Astrocyte of the spinal cord (primary cell): ENCODE data around the gene PIEZO1.

Source experiments
- DNase-seq: peaks from one replicate; pipeline ENCODE4 v3.0.0; 2011; ENCODE audit warnings: low read depth, low spot score
- H3K4me3 ChIP-seq: 2 replicates; pipeline ENCODE4 v1.5.1; 2011; ENCODE audit warnings: low read depth, mild to moderate bottlenecking, low read length, moderate library complexity
- in situ Hi-C: cut with HindIII; loops from 2 replicates; pipeline ENCODE4 v1.10.0; 2017; ENCODE audit warnings: low sequenced_read_pairs
- TF ChIP-seq, protein P1 (sequence below): IDR thresholded peaks from 2 replicates; pipeline ENCODE4 v1.5.1; 2012; ENCODE audit warnings: low read depth, mild to moderate bottlenecking, low read length, inconsistent platforms

Gene PIEZO1

DNA sequence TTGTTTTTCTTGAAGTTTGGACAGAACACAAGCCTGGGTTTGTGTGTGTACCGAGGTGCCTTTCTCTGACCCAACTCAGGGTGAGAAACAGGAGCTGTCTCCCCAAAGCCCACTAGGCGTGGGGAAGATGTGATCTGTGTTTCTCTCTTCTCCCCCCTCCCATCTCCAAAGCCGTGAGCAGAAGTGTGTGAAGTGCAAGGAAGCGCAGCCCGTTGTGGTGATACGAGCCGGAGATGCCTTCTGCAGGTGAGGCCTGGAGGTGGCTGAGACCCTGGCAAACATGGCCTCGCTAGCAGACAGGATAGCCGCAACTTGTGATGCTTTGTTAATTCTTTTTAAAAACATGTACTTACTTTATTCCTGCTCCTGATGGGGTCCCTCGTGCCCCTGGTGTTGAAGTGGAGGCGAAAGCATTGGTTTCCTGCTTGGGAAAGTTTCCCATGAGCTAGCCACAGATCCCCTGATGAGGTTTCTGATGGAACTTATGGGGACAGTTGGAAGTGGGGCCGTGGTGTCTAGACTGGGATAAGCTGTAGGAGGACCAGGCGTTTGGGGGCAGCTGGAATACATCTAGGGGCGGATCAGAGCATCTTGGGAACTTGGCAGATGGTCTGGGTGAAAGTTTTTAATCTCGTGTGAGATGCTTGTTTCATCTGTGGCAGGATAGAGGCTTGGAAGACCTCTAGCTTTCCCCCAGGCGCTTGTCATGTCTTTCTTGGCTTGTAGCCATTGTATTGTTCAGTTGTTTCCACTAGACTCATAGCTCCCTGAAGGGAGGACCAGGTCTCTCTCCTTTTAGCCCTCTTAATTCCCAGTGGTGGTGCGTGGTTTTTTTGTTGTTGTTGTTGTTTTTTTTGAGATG, 77.8 kb downstream of the PIEZO1 start:
- DNase-seq = no peak
- TF ChIP-seq, protein P1, sequence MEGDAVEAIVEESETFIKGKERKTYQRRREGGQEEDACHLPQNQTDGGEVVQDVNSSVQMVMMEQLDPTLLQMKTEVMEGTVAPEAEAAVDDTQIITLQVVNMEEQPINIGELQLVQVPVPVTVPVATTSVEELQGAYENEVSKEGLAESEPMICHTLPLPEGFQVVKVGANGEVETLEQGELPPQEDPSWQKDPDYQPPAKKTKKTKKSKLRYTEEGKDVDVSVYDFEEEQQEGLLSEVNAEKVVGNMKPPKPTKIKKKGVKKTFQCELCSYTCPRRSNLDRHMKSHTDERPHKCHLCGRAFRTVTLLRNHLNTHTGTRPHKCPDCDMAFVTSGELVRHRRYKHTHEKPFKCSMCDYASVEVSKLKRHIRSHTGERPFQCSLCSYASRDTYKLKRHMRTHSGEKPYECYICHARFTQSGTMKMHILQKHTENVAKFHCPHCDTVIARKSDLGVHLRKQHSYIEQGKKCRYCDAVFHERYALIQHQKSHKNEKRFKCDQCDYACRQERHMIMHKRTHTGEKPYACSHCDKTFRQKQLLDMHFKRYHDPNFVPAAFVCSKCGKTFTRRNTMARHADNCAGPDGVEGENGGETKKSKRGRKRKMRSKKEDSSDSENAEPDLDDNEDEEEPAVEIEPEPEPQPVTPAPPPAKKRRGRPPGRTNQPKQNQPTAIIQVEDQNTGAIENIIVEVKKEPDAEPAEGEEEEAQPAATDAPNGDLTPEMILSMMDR = no peak
- peak overlapping the region; percentile 96 for H3K4me3 ChIP-seq
- in situ Hi-C loops = no loop called here

DNA sequence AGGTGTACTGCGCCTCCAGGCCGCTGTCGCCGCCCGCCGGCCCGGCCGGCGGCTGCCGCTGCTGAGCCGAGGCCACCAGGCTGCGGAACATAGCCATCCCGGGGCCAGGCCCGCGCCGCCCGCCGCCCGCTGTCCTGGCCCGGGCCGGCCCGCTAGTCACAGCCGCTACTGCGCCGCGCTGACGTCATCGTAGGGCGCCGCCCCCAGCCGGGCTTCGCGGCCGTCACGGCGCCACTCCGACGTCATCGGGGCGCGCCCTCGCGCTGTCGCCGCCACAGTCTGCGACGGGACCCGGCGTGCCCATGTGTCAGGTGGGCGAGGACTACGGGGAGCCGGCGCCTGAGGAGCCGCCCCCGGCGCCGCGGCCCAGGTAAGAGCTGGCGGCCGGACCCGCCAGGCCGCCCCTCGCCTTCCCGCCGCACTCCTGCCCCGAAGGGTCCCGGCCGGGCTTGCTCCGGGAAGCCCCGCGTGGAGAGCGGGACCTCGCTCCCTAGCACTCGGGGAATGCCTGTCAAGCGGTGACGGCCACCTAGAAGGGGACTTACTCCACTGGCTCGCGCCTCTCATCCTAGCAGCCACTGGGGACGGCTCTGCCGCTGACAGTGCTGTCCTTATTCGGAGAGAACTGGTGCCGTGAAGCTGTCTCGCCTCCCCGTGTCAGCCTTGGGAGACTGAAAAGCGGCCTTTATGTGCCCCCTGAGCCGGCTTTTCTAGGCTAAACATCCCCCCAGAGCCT, 78.6 kb downstream of the PIEZO1 start, which contains the start of the genes CTU2 and RNF166:
Gene CTU2, plus strand, starts transcription at position 275 of the 736 bp plus-strand sequence. Its CDS starts 28 bp downstream, at position 303.
Gene RNF166, minus strand, starts transcription at position 180 of the 736 bp plus-strand sequence. Its CDS starts 83 bp downstream, at position 97.
- DNase-seq = peak; percentile 78
- peak within 1 kb of the TSS; percentile 96 for H3K4me3 ChIP-seq
- TF ChIP-seq, protein P1 = no peak
- in situ Hi-C loops = no loop called here

DNA sequence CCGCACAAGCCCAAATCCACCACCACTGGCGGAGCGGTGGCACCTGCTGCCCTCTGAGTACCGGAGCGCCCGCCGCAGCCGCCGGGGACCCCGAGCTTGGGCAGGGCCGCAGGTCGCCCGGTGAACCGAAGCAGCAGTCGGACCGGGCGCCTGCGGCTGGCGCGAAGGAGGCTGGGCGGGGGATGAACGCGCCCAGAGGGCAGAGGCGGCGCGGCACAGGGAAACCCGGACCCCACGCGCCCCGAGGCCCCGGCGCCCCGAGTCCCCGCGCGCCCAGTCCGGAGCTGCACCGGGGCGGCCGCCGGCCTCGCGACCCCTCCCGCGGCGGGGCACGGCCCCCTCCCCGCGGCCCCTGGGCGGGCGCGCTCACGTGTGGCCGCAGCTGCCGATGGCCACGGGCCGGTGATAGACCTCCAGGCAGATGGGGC, 79.2 kb downstream of the PIEZO1 start:
- in situ Hi-C loops = no loop called here
- peak overlapping the region; percentile 56 for H3K4me3 ChIP-seq
- TF ChIP-seq, protein P1 = no peak
- DNase-seq = no peak

DNA sequence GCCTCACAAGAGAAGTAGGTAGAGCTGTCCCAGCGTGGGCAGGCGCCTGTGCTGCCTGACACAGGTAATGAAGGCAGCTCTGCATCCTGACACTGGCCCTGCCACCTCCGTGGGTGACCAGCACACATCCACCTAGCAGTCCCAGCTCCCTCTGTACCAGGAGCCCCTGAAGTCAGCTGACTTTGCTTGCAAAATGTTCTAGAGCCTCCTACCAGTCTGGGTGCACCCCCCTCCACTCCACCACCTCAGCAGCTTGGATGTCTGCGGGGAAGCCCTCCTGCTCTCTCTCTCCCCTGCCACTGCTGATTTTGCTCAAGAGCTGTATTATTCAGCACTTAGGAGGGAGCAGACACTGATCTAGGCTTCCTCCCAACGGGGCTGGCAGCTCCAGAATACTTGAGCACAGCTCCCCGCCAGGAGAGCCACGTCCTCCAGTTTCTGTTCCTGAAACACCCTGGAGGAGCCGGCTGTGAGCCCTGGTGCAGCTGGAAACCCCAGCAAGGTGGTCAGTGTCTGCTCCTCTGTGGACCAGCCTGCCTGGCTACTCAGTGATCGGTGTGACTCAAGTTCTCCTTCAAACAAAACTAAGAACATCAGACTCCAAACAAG, 79.8 kb downstream of the PIEZO1 start:
- no peak for DNase-seq
- in situ Hi-C loops = no loop called here
- TF ChIP-seq, protein P1 = no peak
- H3K4me3 ChIP-seq = peak overlapping the region; percentile 56

DNA sequence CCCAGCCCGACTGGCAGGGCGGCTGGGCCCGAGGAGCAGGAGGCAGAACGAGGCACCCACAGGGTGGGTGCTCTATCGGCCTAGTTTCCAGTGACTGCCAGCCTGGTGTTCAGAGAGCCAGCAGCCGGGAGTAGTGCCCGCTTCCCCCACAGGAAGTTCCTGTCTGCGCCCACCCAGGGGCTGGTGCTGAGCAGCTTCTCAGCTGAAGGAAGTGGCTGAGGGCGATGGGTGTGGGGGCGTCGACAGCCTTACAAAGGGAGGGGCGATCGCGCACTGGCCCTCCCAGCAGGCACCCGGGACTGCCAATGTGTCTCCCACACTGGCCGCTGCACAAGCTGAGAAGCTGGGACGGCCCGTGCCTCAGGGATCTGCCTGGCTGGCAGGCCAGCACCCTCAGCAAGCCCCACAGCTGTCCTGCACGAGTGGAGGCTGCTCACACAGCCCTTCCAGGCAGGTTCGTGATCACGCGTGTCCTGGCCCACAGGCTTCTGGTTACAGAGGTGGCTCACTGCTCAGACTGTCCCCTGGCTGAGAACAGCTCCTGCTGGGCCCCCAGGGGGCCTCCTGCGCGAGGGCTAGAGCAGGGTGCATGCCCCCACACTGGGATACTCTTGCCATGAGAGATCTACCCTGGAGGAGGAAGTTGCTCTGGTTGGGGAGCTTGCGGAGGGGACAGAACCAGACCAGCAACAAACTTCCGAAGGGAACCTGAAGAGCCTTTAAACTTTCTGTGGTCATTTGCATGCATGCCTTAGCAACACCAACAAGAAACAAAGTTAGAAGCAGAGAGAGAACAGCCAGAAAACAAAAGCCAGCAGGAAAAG, 81.3 kb downstream of the PIEZO1 start:
- no peak overlapping the region for H3K4me3 ChIP-seq
- DNase-seq = no peak
- TF ChIP-seq, protein P1 = no peak
- in situ Hi-C loops = no loop called here
